SH-SY5Y (cell line): ENCODE results near the gene GAB2.

ENCODE experiments used
- GATA2 ChIP-seq: IDR thresholded peaks from 2 replicates; pipeline ENCODE4 v1.6.1; 2011; ENCODE audit warnings: mild to moderate bottlenecking, low read depth, low read length
- GATA3 ChIP-seq: IDR thresholded peaks from 2 replicates; pipeline ENCODE4 v1.6.1; 2011; ENCODE audit warnings: low read depth, mild to moderate bottlenecking, low read length, moderate library complexity

GAB2 gene

DNA sequence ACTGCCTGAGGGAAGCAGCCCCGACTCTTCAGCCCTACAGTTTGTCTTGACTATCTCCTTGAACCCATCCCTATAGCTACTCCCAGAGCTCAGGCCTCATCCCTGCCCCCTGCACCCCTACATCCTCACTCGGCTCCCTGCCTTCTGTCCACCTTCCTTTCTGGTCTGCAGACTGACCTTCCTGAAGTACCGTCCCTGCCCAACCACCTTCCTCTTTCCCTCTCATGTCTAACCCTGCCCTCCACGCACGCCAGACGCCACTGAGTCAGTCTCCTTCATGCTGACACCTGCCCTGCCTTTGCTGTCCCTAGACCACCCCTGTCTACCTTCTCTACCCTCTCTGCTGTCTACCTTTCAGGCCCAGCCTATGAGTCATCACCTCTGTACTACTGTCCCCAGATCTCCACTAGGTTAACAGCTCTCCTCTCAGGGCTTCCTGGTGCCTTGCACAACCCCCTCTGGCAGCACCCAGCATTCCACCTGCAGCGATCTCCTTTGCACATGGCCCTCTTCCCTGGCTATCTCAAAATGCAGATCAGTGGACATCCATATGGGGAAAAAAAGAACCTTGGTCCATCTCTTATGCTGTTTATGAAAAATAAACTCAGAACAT lies 238.1 kb downstream of the GAB2 start:
- TF ChIP-seq GATA2 (no peak), GATA3 (no peak)

DNA sequence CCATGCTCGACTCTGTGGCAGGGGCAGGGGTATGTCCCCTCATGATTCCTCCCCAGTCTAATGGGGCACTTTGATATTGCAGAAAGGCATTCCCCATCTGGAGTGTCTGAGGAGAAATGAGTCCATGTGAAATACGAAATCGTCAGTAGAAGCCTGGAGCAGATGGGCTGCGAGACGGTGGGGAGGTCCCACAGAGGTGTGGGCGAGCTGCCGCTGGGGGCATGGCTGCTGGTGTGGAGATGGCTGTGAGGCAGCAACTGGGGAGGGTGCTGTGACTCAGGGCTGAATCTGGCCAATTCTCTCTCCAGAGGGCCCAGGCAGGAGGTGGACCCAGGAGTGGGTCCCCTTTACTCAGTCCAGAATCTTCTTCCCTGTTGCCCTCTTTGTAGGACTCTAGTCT lies 240.4 kb downstream of the GAB2 start:
- no peak for TF ChIP-seq GATA2
- TF ChIP-seq GATA3: no peak

- TF ChIP-seq GATA3 (no peak), GATA2 (no peak)
These were observed 240.9 kb downstream of the GAB2 start for GRCh38 chr11:78176605-78177141.

GRCh38 chr11:78171951-78172350 lies 245.7 kb downstream of the GAB2 start:
- no peak for TF ChIP-seq GATA2
- no peak for TF ChIP-seq GATA3

GRCh38 chr11:78170874-78171549 lies 246.6 kb downstream of the GAB2 start:
- TF ChIP-seq GATA3: no peak
- TF ChIP-seq GATA2: no peak

GRCh38 chr11:78170413-78170812 lies 247.2 kb downstream of the GAB2 start:
- TF ChIP-seq GATA2 (no peak), GATA3 (no peak)

DNA sequence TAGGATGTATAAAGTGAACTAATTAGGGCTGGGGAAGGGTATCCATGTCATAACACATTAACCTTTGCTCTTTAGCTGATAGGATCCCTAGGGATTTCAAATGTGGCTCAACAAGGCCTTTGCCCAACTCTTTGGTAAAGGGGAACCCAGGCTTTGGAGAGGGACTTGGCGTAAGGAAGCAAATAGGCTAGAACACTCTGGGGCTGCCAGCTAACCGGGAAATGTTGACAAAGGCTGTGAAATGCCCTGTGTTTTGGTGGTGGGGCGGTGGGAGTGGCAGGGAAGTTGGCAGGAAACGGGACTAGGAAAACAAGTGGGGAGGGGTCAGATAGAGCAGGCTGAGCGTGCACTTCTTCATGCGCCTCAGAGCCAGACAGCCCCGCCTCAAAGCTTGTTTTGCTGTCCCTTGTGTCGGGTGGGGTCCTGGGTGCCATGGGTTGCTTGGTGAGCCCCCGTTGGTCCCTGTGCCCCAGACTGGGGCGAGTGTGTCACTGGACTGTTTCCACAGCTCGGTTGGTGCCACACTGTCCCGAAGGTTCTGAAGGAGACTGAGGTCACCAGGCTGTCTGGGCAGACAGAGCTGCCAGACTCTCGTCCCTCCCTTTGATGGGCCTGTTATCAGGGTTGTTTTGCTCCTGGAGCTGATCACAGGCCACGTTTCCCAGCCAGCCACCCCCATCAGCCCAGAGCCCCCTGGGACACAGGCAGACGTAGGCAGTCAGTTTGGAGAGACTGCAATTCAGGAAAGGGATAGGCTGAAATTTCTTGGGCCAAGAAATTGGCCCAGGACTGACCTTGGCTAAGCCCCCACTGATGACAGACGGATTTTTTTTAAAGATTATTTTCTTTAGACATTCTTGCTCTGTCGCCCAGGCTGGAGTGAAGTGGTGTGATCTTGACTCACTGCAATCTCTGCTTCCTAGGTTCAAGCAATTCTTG lies 248.8 kb downstream of the GAB2 start:
- no peak for TF ChIP-seq GATA3
- no peak for TF ChIP-seq GATA2

DNA sequence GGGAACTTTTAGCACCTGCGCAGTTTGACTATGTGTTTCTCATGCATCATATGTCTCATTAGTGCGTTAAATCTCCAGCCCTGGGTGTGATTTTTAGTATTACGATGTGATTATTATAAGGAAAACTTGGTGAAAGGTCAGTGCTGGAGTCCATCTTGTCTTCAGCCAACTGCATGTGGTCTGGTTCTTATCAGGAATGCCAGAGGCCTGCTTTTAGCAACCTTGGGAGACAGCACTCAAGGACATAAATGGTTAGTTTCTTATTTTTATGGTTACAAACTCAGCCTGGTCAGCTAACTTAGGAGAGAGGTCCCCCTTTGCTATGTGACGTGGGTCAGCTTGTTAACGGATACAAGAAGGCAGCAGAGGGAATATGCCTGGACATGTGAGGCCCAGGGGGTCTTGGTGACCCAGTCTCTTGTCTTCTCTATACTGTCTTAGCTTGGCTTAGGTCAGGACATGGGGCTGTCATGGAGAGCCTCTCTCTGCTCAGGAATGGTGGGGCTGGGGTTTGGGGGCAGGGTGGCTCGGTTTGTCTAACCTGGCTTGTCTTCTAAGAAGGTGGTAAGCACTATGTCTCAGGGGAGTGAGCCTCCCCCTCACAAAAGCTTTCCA lies 250.7 kb downstream of the GAB2 start:
- TF ChIP-seq GATA3: no peak
- TF ChIP-seq GATA2: no peak
